BLaER1 treated with 17β-estradiol and CSF1 and Interleukin-3, amounts not matched to agents 10 nM and 100 nM (cell line): ENCODE data around the gene LAMA2.
"Not testable (repeated sequence)": the region's sequence is repeated elsewhere in the genome, so short reads cannot be mapped to it uniquely, and the experiment has no call there.

Source experiments
- H3K27ac ChIP-seq, 11 experiments: shearing (Covaris generic); formaldehyde crosslinking; 2 replicates each; pipeline ENCODE4 v1.8.1; 2022
- H3K27me3 ChIP-seq, 11 experiments: shearing (Covaris generic); formaldehyde crosslinking; 2 replicates each; pipeline ENCODE4 v1.8.1; 2022
- H3K36me3 ChIP-seq, 11 experiments: shearing (Covaris generic); formaldehyde crosslinking; 2 replicates each; pipeline ENCODE4 v1.8.1; 2022
- H3K4me1 ChIP-seq, 10 experiments: shearing (Covaris generic); formaldehyde crosslinking; 2 replicates each; pipeline ENCODE4 v1.8.1; 2022
- H3K4me2 ChIP-seq, 11 experiments: shearing (Covaris generic); formaldehyde crosslinking; 2 replicates each; pipeline ENCODE4 v1.8.1; 2022
- H3K4me3 ChIP-seq, 10 experiments: shearing (Covaris generic); formaldehyde crosslinking; 2 replicates each; pipeline ENCODE4 v1.8.1; 2022
- H3K9ac ChIP-seq, 11 experiments: shearing (Covaris generic); formaldehyde crosslinking; 2 replicates each; pipeline ENCODE4 v1.8.1; 2022
- H3K9me3 ChIP-seq, 11 experiments: shearing (Covaris generic); formaldehyde crosslinking; replicated peaks in 1 of 11; 2 replicates each; pipeline ENCODE4 v1.8.1; 2022
- H4K20me1 ChIP-seq, 11 experiments: shearing (Covaris generic); formaldehyde crosslinking; 2 replicates each; pipeline ENCODE4 v1.8.1; 2022
- Cebpa-rat ChIP-seq, 11 experiments: shearing (Covaris generic); IDR thresholded peaks; 2 replicates each; pipeline ENCODE4 v1.8.1; 2022

Gene LAMA2

GRCh38 chr6:129162605-129163004 lies 279.7 kb downstream of the LAMA2 start:
- Histone ChIP-seq H3K27me3 (no peaks in the 10 kb centered on the region), H3K27ac (no peak overlapping the region), H3K4me2 (no peak overlapping the region), H3K9ac (no peak overlapping the region), H3K4me1 (peaks cover 0 to 6% (median 0%) of the 10 kb centered on the region in 10 experiments; a peak in 1 of 20 replicates), H3K36me3 (no peaks in the 10 kb centered on the region), H3K9me3 (no peaks in the 10 kb centered on the region), H3K4me3 (no peak overlapping the region), H4K20me1 (no peaks in the 10 kb centered on the region)
- no peak for TF ChIP-seq Cebpa-rat (IDR thresholded peaks at IDR 0.05)

GRCh38 chr6:129163551-129163950 lies 280.6 kb downstream of the LAMA2 start:
- TF ChIP-seq Cebpa-rat (IDR thresholded peaks at IDR 0.05) = no peak
- no peak overlapping the region for H3K4me3 ChIP-seq
- no peaks in the 10 kb centered on the region for H3K9me3 ChIP-seq
- no peak overlapping the region for H3K4me2 ChIP-seq
- no peak overlapping the region for H3K9ac ChIP-seq
- no peaks in the 10 kb centered on the region for H4K20me1 ChIP-seq
- no peaks in the 10 kb centered on the region for H3K27me3 ChIP-seq
- H3K27ac ChIP-seq = no peak overlapping the region
- no peaks in the 10 kb centered on the region for H3K36me3 ChIP-seq
- H3K4me1 ChIP-seq = peaks cover 0 to 6% (median 0%) of the 10 kb centered on the region in 10 experiments; a peak in 1 of 20 replicates

GRCh38 chr6:129164032-129164431 lies 281.1 kb downstream of the LAMA2 start:
- Histone ChIP-seq H4K20me1 (no peaks in the 10 kb centered on the region), H3K4me2 (no peak overlapping the region), H3K36me3 (no peaks in the 10 kb centered on the region), H3K9ac (no peak overlapping the region), H3K4me3 (no peak overlapping the region), H3K4me1 (peaks cover 0 to 6% (median 0%) of the 10 kb centered on the region in 10 experiments; a peak in 1 of 20 replicates), H3K9me3 (no peaks in the 10 kb centered on the region), H3K27ac (no peak overlapping the region), H3K27me3 (no peaks in the 10 kb centered on the region)
- TF ChIP-seq Cebpa-rat (IDR thresholded peaks at IDR 0.05) = no peak

- not testable (repeated sequence) for H3K36me3 ChIP-seq, H3K4me3 ChIP-seq, H3K27ac ChIP-seq, H3K4me2 ChIP-seq, H3K9me3 ChIP-seq, H3K9ac ChIP-seq, H3K27me3 ChIP-seq, H3K4me1 ChIP-seq, H4K20me1 ChIP-seq
Measured at GRCh38 chr6:129172279-129172995, 289.5 kb downstream of the LAMA2 start.

GRCh38 chr6:129175066-129175465 lies 292.1 kb downstream of the LAMA2 start:
- Histone ChIP-seq H3K9me3 (no peaks in the 10 kb centered on the region), H3K9ac (no peak overlapping the region), H3K27me3 (no peaks in the 10 kb centered on the region), H4K20me1 (no peaks in the 10 kb centered on the region), H3K27ac (no peak overlapping the region), H3K4me3 (no peak overlapping the region), H3K4me1 (no peaks in the 10 kb centered on the region), H3K36me3 (no peaks in the 10 kb centered on the region), H3K4me2 (no peak overlapping the region)
- TF ChIP-seq Cebpa-rat (IDR thresholded peaks at IDR 0.05) = no peak

- H3K27ac ChIP-seq = no peak overlapping the region
- H3K36me3 ChIP-seq = no peaks in the 10 kb centered on the region
- no peaks in the 10 kb centered on the region for H3K27me3 ChIP-seq
- no peaks in the 10 kb centered on the region for H4K20me1 ChIP-seq
- no peaks in the 10 kb centered on the region for H3K9me3 ChIP-seq
- no peak overlapping the region for H3K4me3 ChIP-seq
- no peak overlapping the region for H3K4me2 ChIP-seq
- TF ChIP-seq Cebpa-rat (IDR thresholded peaks at IDR 0.05) = no peak
- H3K9ac ChIP-seq = no peak overlapping the region
- no peaks in the 10 kb centered on the region for H3K4me1 ChIP-seq
Measured at GRCh38 chr6:129177801-129178200, 294.9 kb downstream of the LAMA2 start.

GRCh38 chr6:129179283-129179682 lies 296.3 kb downstream of the LAMA2 start:
- TF ChIP-seq Cebpa-rat (IDR thresholded peaks at IDR 0.05) = no peak
- Histone ChIP-seq H3K9ac (no peak overlapping the region), H3K9me3 (no peaks in the 10 kb centered on the region), H3K27me3 (no peaks in the 10 kb centered on the region), H3K36me3 (no peaks in the 10 kb centered on the region), H3K4me1 (peaks cover 0 to 11% (median 0%) of the 10 kb centered on the region in 10 experiments; a peak in 6 of 20 replicates), H3K4me3 (no peak overlapping the region), H4K20me1 (no peaks in the 10 kb centered on the region), H3K4me2 (no peak overlapping the region), H3K27ac (no peak overlapping the region)

GRCh38 chr6:129181001-129181400 lies 298.1 kb downstream of the LAMA2 start:
- Histone ChIP-seq H3K4me1 (peaks cover 0 to 18% (median 0%) of the 10 kb centered on the region in 10 experiments; a peak in 6 of 20 replicates), H4K20me1 (no peaks in the 10 kb centered on the region), H3K27me3 (no peaks in the 10 kb centered on the region), H3K9ac (no peak overlapping the region), H3K36me3 (no peaks in the 10 kb centered on the region), H3K9me3 (no peaks in the 10 kb centered on the region), H3K27ac (no peak overlapping the region), H3K4me3 (no peak overlapping the region), H3K4me2 (no peak overlapping the region)
- TF ChIP-seq Cebpa-rat (IDR thresholded peaks at IDR 0.05) = no peak

GRCh38 chr6:129183187-129183591 lies 300.3 kb downstream of the LAMA2 start:
- no peak overlapping the region for H3K4me3 ChIP-seq
- H3K9me3 ChIP-seq = no peaks in the 10 kb centered on the region
- H3K4me2 ChIP-seq = peak overlapping the region in 2 of 11 experiments; percentile 4 to 30; a peak in 3 of 22 replicates
- no peak overlapping the region for H3K27ac ChIP-seq
- no peak for TF ChIP-seq Cebpa-rat (IDR thresholded peaks at IDR 0.05)
- no peaks in the 10 kb centered on the region for H3K36me3 ChIP-seq
- H3K9ac ChIP-seq = no peak overlapping the region
- H3K4me1 ChIP-seq = peaks cover 0 to 29% (median 0%) of the 10 kb centered on the region in 10 experiments; a peak in 9 of 20 replicates
- no peaks in the 10 kb centered on the region for H4K20me1 ChIP-seq
- no peaks in the 10 kb centered on the region for H3K27me3 ChIP-seq

- Histone ChIP-seq H3K9ac (no peak overlapping the region), H3K4me1 (peaks cover 0 to 29% (median 0%) of the 10 kb centered on the region in 10 experiments; a peak in 9 of 20 replicates), H3K9me3 (no peaks in the 10 kb centered on the region), H3K27ac (no peak overlapping the region), H3K36me3 (no peaks in the 10 kb centered on the region), H3K4me3 (no peak overlapping the region), H3K27me3 (no peaks in the 10 kb centered on the region), H3K4me2 (peak overlapping the region in 4 of 11 experiments; percentile 4 to 30 (median 10); a peak in 5 of 22 replicates), H4K20me1 (no peaks in the 10 kb centered on the region)
- 0 out of 22 replicates have a peak, but pooled peaks of 1 of the 11 experiments have one; percentile 27 for TF ChIP-seq Cebpa-rat (IDR thresholded peaks at IDR 0.05)
Measured at GRCh38 chr6:129183681-129184301, 300.9 kb downstream of the LAMA2 start.
